CD4-positive, CD25-positive, alpha-beta regulatory T cell (primary cell): ENCODE measurements around the gene IGFL4. TPM values are rescaled to one million over a fixed set of nuclear protein-coding genes. Genes with fewer than 3 reads are reported as not detected.

Experiments
- ATAC-seq, 2 donors: fragments of 150-1000 bp; cut with Tn5 transposase; one replicate each; pipeline ENCODE4 v1.10.0; 2021; ENCODE audit warnings: low read depth in 2 of 2, moderate number of reproducible peaks in 2 of 2, moderate library complexity in 1 of 2
- DNase-seq, 3 donors: peaks; one replicate each; pipeline versions ENCODE4 v3.0.0 to v3.0.0-alpha.2; 2012 to 2022; ENCODE audit warnings: mixed read lengths in 1 of 3
- H3K27ac ChIP-seq: one replicate; pipeline ENCODE4 v1.7.0; 2013; ENCODE audit warnings: mild to moderate bottlenecking, low read length; ENCODE audit not compliant: insufficient read depth, poor library complexity, severe bottlenecking
- H3K27me3 ChIP-seq: one replicate; pipeline ENCODE4 v1.7.0; 2013; ENCODE audit warnings: low read length; ENCODE audit not compliant: control insufficient read depth, insufficient read depth
- H3K36me3 ChIP-seq: one replicate; pipeline ENCODE4 v1.7.0; 2013; ENCODE audit warnings: mild to moderate bottlenecking, low read length, moderate library complexity; ENCODE audit not compliant: control insufficient read depth, insufficient read depth
- H3K4me1 ChIP-seq: 2 replicates; pipeline ENCODE4 v1.7.0; 2013; ENCODE audit warnings: mild to moderate bottlenecking, low read length; ENCODE audit not compliant: insufficient read depth, control insufficient read depth, poor library complexity, severe bottlenecking
- H3K4me3 ChIP-seq: one replicate; pipeline ENCODE4 v1.7.0; 2013; ENCODE audit warnings: low read depth, mild to moderate bottlenecking, low read length, moderate library complexity
- H3K9me3 ChIP-seq, 2 experiments: 1 replicate in 1 of 2; 2 replicates in 1 of 2; pipeline ENCODE4 v1.7.0; 2013; ENCODE audit warnings: low read length in 2 of 2, mild to moderate bottlenecking in 1 of 2, moderate library complexity in 1 of 2; ENCODE audit not compliant: control insufficient read depth in 2 of 2
- H3K27ac Mint-ChIP-seq, 3 donors: one replicate each; pipeline ENCODE4 v1.8.0; 2020 to 2022; ENCODE audit warnings: mild to moderate bottlenecking in 3 of 3, mixed read lengths in 3 of 3, moderate library complexity in 2 of 3
- H3K27me3 Mint-ChIP-seq: one replicate; pipeline ENCODE4 v1.8.0; 2022; ENCODE audit warnings: mild to moderate bottlenecking, mixed read lengths
- H3K36me3 Mint-ChIP-seq: one replicate; pipeline ENCODE4 v1.8.0; 2020; ENCODE audit warnings: mixed read lengths
- H3K4me1 Mint-ChIP-seq, 4 donors: one replicate each; pipeline ENCODE4 v1.8.0; 2020 to 2022; ENCODE audit warnings: mixed read lengths in 4 of 4, mild to moderate bottlenecking in 1 of 4
- H3K4me3 Mint-ChIP-seq, 4 donors: one replicate each; pipeline ENCODE4 v1.8.0; 2020 to 2022; ENCODE audit warnings: mild to moderate bottlenecking in 4 of 4, mixed read lengths in 4 of 4, moderate library complexity in 3 of 4
- H3K9me3 Mint-ChIP-seq, 7 donors: one replicate each; pipeline ENCODE4 v1.8.0; 2020 to 2022; ENCODE audit warnings: mixed read lengths in 7 of 7, mild to moderate bottlenecking in 3 of 7, moderate library complexity in 2 of 7
- polyA plus RNA-seq, 4 donors: library from polyadenylated mRNA; unstranded; fragments of 300-500 nt; fragmentation: Illumina TruSeq; gene quantifications; one replicate each; pipeline ENCODE4 v1.2.3, GENCODE V29; 2021
- total RNA-seq: library from RNA; stranded (reverse); gene quantifications from one replicate; pipeline ENCODE4 v1.2.3, GENCODE V29; 2022

The IGFL4 gene
- total RNA-seq (not detected), polyA plus RNA-seq (not detected)

DNA sequence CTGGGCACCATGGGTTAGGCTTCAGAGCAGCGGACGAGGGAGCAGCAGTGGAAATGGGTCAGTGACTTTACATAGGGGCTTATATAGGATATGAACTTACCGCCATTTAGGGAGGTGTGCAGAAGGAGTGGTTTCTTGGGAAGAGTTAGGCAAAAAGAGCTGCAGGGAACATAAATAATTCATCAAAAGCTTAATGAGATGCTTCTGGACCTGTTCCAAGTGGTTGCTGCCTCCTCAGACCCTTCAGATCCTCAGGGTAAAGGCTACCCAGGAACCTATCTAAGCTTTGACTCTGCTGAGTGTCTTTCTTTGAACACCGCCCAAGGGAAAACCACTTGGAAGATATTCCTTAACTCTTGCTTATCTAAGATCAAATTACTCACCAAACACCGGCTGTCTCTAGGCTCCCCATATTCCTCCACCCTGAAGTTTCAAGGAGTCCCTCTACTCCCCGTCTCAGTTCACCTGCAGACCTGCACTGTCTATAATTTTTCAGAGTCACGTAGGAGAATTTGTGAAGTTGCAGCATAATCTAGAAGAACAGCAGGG, at the start of gene IGFL4:
Gene IGFL4, minus strand, starts transcription at position 51 of the 549 bp plus-strand sequence. Its CDS starts 40 bp downstream, at position 11.
- Mint-ChIP-seq H3K27me3 (peaks cover 43% of the 10 kb centered on the region), H3K27ac (no peak within 1 kb of the TSS), H3K4me3 (no peak within 1 kb of the TSS), H3K4me1 (no peaks in the 10 kb centered on the region), H3K36me3 (no peaks in the 10 kb centered on the region), H3K9me3 (peaks cover 0 to 6% (median 0%) of the 10 kb centered on the region in 7 donors)
- Histone ChIP-seq H3K9me3 (peaks cover 0 to 4% of the 10 kb centered on the region in 2 experiments), H3K27ac (no peak within 1 kb of the TSS), H3K36me3 (no peaks in the 10 kb centered on the region), H3K4me1 (no peaks in the 10 kb centered on the region), H3K4me3 (no peak within 1 kb of the TSS), H3K27me3 (peaks cover 23% of the 10 kb centered on the region)
- DNase-seq: no peak
- no peak for ATAC-seq

DNA sequence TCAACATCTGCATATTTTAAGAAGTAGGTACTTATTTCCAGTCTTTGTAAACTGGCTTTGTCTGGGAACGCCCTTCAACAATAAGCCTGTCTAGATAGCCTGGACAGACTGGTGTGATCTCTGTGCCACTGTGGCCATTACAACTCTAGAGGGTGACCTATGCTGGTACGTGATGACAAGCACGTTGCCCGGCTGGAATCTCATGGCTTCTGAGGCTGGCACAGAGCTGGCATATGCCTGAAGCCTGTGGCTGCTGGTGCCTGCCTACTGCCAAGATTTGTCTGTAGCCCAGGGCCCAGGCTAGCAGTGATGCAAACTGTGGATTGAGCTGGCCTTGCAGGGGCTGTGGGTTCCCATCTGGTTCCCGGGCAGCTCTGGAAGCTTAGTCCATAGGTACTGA, 49.6 kb upstream of the IGFL4 start:
- peaks cover 0 to 35% (median 15%) of the 10 kb centered on the region in 7 donors for H3K9me3 Mint-ChIP-seq
- H3K4me1 ChIP-seq: no peaks in the 10 kb centered on the region
- no peak for DNase-seq
- peaks cover 16% of the 10 kb centered on the region for H3K27me3 ChIP-seq
- H3K36me3 ChIP-seq: no peaks in the 10 kb centered on the region
- H3K27ac Mint-ChIP-seq: no peak overlapping the region
- H3K27ac ChIP-seq: no peak overlapping the region
- H3K36me3 Mint-ChIP-seq: no peaks in the 10 kb centered on the region
- no peak overlapping the region for H3K4me3 ChIP-seq
- peaks cover 17 to 21% of the 10 kb centered on the region in 2 experiments for H3K9me3 ChIP-seq
- H3K4me1 Mint-ChIP-seq: no peaks in the 10 kb centered on the region
- H3K27me3 Mint-ChIP-seq: peaks cover 26% of the 10 kb centered on the region
- H3K4me3 Mint-ChIP-seq: no peak overlapping the region
- ATAC-seq: no peak

- Histone ChIP-seq H3K4me3 (no peak overlapping the region), H3K9me3 (peaks cover 27 to 28% of the 10 kb centered on the region in 2 experiments), H3K27ac (no peak overlapping the region), H3K4me1 (no peaks in the 10 kb centered on the region), H3K27me3 (peaks cover 21% of the 10 kb centered on the region), H3K36me3 (no peaks in the 10 kb centered on the region)
- H3K9me3 Mint-ChIP-seq: peaks cover 0 to 44% (median 11%) of the 10 kb centered on the region in 7 donors
- ATAC-seq (no peak), DNase-seq (no peak)
- H3K4me3 Mint-ChIP-seq: no peak overlapping the region
- H3K4me1 Mint-ChIP-seq: no peaks in the 10 kb centered on the region
- no peaks in the 10 kb centered on the region for H3K36me3 Mint-ChIP-seq
- peaks cover 20% of the 10 kb centered on the region for H3K27me3 Mint-ChIP-seq
- no peak overlapping the region for H3K27ac Mint-ChIP-seq
Measured at GRCh38 chr19:46089432-46089831, 48.6 kb upstream of the IGFL4 start.

- no peaks in the 10 kb centered on the region for H3K4me1 ChIP-seq
- H3K36me3 ChIP-seq: no peaks in the 10 kb centered on the region
- no peak for ATAC-seq
- peaks cover 0 to 52% (median 17%) of the 10 kb centered on the region in 7 donors for H3K9me3 Mint-ChIP-seq
- peaks cover 28 to 29% of the 10 kb centered on the region in 2 experiments for H3K9me3 ChIP-seq
- no peak overlapping the region for H3K4me3 Mint-ChIP-seq
- H3K27me3 Mint-ChIP-seq: peaks cover 32% of the 10 kb centered on the region
- H3K27ac Mint-ChIP-seq: no peak overlapping the region
- no peak overlapping the region for H3K27ac ChIP-seq
- no peaks in the 10 kb centered on the region for H3K36me3 Mint-ChIP-seq
- DNase-seq: no peak
- H3K4me3 ChIP-seq: no peak overlapping the region
- H3K27me3 ChIP-seq: peaks cover 24% of the 10 kb centered on the region
- no peaks in the 10 kb centered on the region for H3K4me1 Mint-ChIP-seq
Measured at GRCh38 chr19:46088101-46088500, 47.3 kb upstream of the IGFL4 start.

DNA sequence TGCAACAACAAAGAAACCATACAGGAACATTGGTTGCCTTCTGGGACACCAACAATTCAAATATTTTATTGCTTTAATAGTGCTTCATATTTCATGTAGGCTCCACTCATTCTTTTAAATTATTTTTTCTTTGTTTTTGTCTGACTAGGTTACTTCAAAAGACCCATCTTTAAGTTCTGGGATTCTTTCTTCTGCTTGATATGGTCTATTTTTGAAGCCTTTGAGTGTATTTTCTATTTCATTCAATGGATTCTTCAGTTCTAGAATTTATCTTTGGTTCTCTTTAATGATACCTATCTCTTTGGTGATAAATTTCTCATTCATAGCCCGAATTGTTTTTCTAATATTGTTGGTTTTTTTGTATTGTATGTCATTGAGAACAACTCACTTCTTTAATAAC, 45.1 kb upstream of the IGFL4 start:
- Mint-ChIP-seq H3K36me3 (no peaks in the 10 kb centered on the region), H3K27me3 (peaks cover 47% of the 10 kb centered on the region), H3K4me1 (no peaks in the 10 kb centered on the region), H3K4me3 (no peak overlapping the region), H3K27ac (no peak overlapping the region), H3K9me3 (peaks cover 0 to 52% (median 17%) of the 10 kb centered on the region in 7 donors)
- H3K4me1 ChIP-seq: no peaks in the 10 kb centered on the region
- no peak overlapping the region for H3K4me3 ChIP-seq
- no peak overlapping the region for H3K27ac ChIP-seq
- ATAC-seq (no peak), DNase-seq (no peak)
- H3K9me3 ChIP-seq: peaks cover 28 to 29% of the 10 kb centered on the region in 2 experiments
- peaks cover 28% of the 10 kb centered on the region for H3K27me3 ChIP-seq
- no peaks in the 10 kb centered on the region for H3K36me3 ChIP-seq

GRCh38 chr19:46082728-46083050, 41.9 kb upstream of the IGFL4 start:
- Mint-ChIP-seq H3K9me3 (peaks cover 0 to 45% (median 13%) of the 10 kb centered on the region in 7 donors), H3K4me3 (no peak overlapping the region), H3K27me3 (peaks cover 59% of the 10 kb centered on the region), H3K27ac (no peak overlapping the region), H3K4me1 (no peaks in the 10 kb centered on the region), H3K36me3 (no peaks in the 10 kb centered on the region)
- ATAC-seq: no peak
- no peak overlapping the region for H3K4me3 ChIP-seq
- no peaks in the 10 kb centered on the region for H3K36me3 ChIP-seq
- no peak overlapping the region for H3K27ac ChIP-seq
- no peak for DNase-seq
- peaks cover 22 to 28% of the 10 kb centered on the region in 2 experiments for H3K9me3 ChIP-seq
- no peaks in the 10 kb centered on the region for H3K4me1 ChIP-seq
- peaks cover 32% of the 10 kb centered on the region for H3K27me3 ChIP-seq

DNA sequence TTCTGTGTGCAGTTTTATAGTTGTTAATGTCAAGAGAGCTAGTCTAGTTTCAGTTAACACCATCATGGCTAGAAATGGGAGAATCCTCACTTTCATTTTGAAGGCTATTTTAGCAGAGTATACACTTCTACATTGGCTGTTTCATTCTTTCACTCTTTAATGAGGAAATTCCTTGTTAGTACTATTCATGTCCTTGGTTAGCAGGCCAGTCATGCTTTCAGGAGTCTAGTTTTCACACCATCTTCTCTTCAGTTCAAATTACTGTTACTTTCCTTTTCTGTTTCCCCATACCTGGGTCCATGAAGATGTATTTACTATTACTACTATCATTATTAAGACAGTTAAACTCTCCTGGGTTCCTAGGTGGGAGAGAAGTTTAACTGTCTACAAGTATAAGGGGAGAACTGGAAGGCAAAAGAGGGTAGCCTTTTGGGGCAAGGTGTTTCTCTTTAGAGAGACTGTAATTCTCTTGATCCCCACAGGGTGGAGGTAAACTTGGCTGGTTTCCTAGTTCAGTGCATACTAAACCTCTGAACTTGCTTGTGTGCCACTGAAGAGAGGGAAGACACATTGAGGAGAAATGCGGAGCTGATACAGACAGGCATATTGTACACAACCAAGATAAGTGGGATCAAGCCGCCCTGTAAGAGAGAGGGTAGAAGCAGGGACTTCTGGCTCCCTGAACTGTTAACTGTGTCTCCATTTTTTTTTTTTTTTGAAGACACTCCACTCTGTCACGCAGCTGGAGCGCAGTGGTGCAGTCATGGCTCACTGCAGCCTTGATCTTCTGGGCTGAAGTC, 41.3 kb upstream of the IGFL4 start:
- H3K4me1 ChIP-seq: no peaks in the 10 kb centered on the region
- Mint-ChIP-seq H3K36me3 (no peaks in the 10 kb centered on the region), H3K4me1 (peaks cover 0 to 3% (median 0%) of the 10 kb centered on the region in 4 donors), H3K27me3 (peaks cover 65% of the 10 kb centered on the region), H3K4me3 (no peak overlapping the region), H3K27ac (no peak overlapping the region), H3K9me3 (peaks cover 0 to 42% (median 11%) of the 10 kb centered on the region in 7 donors)
- ATAC-seq: no peak
- peaks cover 22 to 28% of the 10 kb centered on the region in 2 experiments for H3K9me3 ChIP-seq
- no peak overlapping the region for H3K27ac ChIP-seq
- DNase-seq: peak in 1 of 3 donors; percentile 25
- H3K27me3 ChIP-seq: peaks cover 38% of the 10 kb centered on the region
- no peaks in the 10 kb centered on the region for H3K36me3 ChIP-seq
- no peak overlapping the region for H3K4me3 ChIP-seq
